Ovary (tissue), 9 donors: ENCODE results near the gene CERT1. TPM values are rescaled to one million over a fixed set of nuclear protein-coding genes. Genes with fewer than 3 reads are reported as not detected.

Source experiments
- DNase-seq, 5 donors: peaks; one replicate each; pipeline ENCODE4 v3.0.0-alpha.2; 2019 to 2020
- H3K27ac ChIP-seq, 2 donors: fragments of 200-600 bp; one replicate each; pipeline versions ENCODE4 v1.5.1 to v1.8.0; 2019 to 2022
- H3K27me3 ChIP-seq: fragments of 200-600 bp; one replicate; pipeline ENCODE4 v1.8.0; 2022
- H3K36me3 ChIP-seq: fragments of 200-600 bp; sonication (generic); one replicate; pipeline ENCODE4 v1.5.1; 2019
- H3K4me1 ChIP-seq: one replicate; pipeline ENCODE4 v1.8.1; 2013; ENCODE audit warnings: mild to moderate bottlenecking, moderate library complexity; ENCODE audit not compliant: insufficient read depth
- H3K4me3 ChIP-seq: fragments of 200-600 bp; sonication (generic); one replicate; pipeline ENCODE4 v1.5.1; 2017
- H3K9me3 ChIP-seq, 2 donors: fragments of 200-600 bp in 1 of 2; sonication (generic) in 1 of 2; one replicate each; pipeline versions ENCODE4 v1.5.1 to v1.8.1; 2013 to 2019; ENCODE audit warnings: mild to moderate bottlenecking in 1 of 2, moderate library complexity in 1 of 2
- EP300 ChIP-seq: sonication (generic); formaldehyde crosslinking; IDR thresholded peaks from one replicate; pipeline ENCODE4 v1.6.1; 2017; ENCODE audit warnings: antibody characterized with exemption
- POLR2A ChIP-seq: fragments of 450-650 bp; IDR thresholded peaks from one replicate; pipeline ENCODE4 v1.6.1; 2017; ENCODE audit warnings: antibody characterized with exemption, mild to moderate bottlenecking, moderate library complexity
- WGBS, 3 donors: extraction: QIAGEN DNeasy Blood & Tissue Kit in 1 of 3; methylation state at CpG; one replicate each; pipeline versions ENCODE4 v1.1.5 to v1.1.7; 2013 to 2017; 5-methylcytosine and 5-hydroxymethylcytosine counted together
- intact Hi-C, 4 donors: fragments of 100-400 bp; cut with DNase I; formaldehyde crosslinking; loops; one replicate each; pipeline versions ENCODE4 v1.11.0 to v1.15.1; 2022 to 2023
- polyA plus RNA-seq, 2 donors: library from polyadenylated mRNA; stranded (reverse); fragments of 200-250 nt in 1 of 2; fragments of 350-450 nt in 1 of 2; fragmentation: Illumina TruSeq in 1 of 2; extraction: RNeasy Lipid Tissue Mini Kit (QIAGEN cat#74804) in 1 of 2; gene quantifications; one replicate each; pipeline ENCODE4 v1.2.3, GENCODE V29; 2013 to 2014
- total RNA-seq, 7 donors: library from RNA; depleted of rRNA in 2 of 7; stranded (reverse); fragments of >200 nt in 2 of 7; fragmentation: NEBNext Ultra II Directional in 3 of 7; extraction: Animal tissue kit (Norgen Biotek cat#: 25700) in 3 of 7; gene quantifications; one replicate each; pipeline versions ENCODE4 v1.1.0 to v1.2.4, GENCODE V29; 2016 to 2023
- TF ChIP-seq, protein P1 (sequence below), 3 donors: fragments of 450-650 bp in 2 of 3; fragments of 200-600 bp in 1 of 3; IDR thresholded peaks; one replicate each; pipeline versions ENCODE4 v1.5.1 to v1.8.0; 2016 to 2022; ENCODE audit warnings: antibody characterized with exemption in 3 of 3, mild to moderate bottlenecking in 1 of 3
- donor health status: DM: no; HTN: no; CAD: no; lungs with moderate emphysema.
- donor health status: DM: no; HTN: no; CAD: no.
- donor health status: Bipolar disorder and iron deficiency.
- donor health status: DM: yes; HTN: yes; CAD: no.
- donor health status: DM: no; HTN: no; CAD: no.
- donor health status: DM: yes; HTN: yes; CAD: no.

CERT1 gene
- total and polyA plus RNA-seq, 9 donors: 19.1 to 41.8 (median 35.2) TPM

DNA sequence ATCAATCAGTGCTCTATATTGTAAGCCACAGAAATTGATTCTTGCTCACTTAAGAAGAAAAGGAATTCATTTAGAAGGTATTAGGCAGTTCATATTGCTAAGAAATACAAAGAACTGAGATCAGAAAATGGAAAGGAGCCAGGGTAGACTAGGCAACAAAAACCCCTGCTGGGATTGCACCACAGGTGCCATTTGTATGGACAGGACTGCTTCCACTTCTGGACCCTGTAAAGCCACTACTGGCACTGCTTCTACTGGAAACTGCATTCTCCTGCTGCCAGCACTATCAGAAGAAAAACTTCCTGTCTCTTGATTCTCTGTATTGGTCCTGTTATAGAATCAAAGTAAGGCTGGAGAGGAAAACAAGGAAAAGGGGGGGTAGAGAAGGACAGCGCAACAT, 45.9 kb downstream of the CERT1 start:
- Histone ChIP-seq H3K4me1 (peaks cover 2% of the 10 kb centered on the region), H3K9me3 (no peaks in the 10 kb centered on the region), H3K36me3 (no peaks in the 10 kb centered on the region), H3K4me3 (no peak overlapping the region), H3K27ac (no peak overlapping the region), H3K27me3 (no peaks in the 10 kb centered on the region)
- no peak for DNase-seq
- WGBS, 3 donors: 58 to 83% (median 71%) methylated on average over 1 of the region's 1 CpG
- TF ChIP-seq EP300: no peak
- intact Hi-C loops: no loop called here

DNA sequence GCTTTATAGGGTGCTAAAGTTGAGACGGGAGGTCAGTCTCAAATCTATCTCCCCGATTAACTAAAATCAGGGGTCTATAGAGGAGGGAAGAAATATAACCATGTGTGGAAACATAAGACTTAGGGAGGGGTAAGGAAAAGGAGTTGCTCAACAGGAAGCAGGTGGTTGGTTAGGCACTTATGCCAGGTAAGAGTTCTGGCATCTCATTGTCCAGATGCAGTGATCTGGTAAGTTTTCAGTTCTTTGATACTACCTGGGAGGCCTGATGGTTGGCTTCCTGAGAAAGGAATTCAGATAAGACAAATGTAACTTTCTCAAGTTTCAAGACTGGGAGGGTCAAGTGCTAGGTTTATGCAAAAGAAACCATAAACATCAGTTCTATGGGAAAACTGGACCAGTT, 47.7 kb downstream of the CERT1 start:
- 86 to 93% (median 92%) methylated on average over 2 of the region's 2 CpGs for WGBS, 3 donors
- H3K4me1 ChIP-seq: peaks cover 4% of the 10 kb centered on the region

DNA sequence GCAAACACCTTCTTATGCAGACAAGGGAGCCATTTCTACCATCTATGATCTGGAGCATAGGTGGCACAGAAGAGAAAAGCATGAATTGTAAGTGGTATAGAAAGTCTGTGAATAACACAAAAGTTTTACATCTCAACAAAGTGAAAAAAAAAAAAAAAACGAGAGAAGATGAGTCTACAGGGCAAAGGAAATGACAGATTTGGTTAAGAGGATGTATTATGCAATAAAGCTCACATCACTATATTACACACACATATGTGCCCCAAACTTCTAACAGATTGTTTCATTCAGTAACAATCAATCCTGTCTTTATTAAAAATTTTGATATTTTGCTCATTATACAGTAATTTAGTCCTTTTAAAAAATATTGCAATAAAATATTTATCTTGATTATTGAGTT, 49.8 kb downstream of the CERT1 start:
- 40 to 60% (median 52%) methylated on average over 1 of the region's 1 CpG for WGBS, 3 donors
- DNase-seq: no peak
- no peak for TF ChIP-seq POLR2A
- TF ChIP-seq, protein P1, sequence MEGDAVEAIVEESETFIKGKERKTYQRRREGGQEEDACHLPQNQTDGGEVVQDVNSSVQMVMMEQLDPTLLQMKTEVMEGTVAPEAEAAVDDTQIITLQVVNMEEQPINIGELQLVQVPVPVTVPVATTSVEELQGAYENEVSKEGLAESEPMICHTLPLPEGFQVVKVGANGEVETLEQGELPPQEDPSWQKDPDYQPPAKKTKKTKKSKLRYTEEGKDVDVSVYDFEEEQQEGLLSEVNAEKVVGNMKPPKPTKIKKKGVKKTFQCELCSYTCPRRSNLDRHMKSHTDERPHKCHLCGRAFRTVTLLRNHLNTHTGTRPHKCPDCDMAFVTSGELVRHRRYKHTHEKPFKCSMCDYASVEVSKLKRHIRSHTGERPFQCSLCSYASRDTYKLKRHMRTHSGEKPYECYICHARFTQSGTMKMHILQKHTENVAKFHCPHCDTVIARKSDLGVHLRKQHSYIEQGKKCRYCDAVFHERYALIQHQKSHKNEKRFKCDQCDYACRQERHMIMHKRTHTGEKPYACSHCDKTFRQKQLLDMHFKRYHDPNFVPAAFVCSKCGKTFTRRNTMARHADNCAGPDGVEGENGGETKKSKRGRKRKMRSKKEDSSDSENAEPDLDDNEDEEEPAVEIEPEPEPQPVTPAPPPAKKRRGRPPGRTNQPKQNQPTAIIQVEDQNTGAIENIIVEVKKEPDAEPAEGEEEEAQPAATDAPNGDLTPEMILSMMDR (IDR thresholded peaks at IDR 0.05): no peak
- TF ChIP-seq EP300: no peak
- intact Hi-C loops: no loop called here
- Histone ChIP-seq H3K4me3 (no peak overlapping the region), H3K27me3 (no peaks in the 10 kb centered on the region), H3K4me1 (peaks cover 4% of the 10 kb centered on the region), H3K27ac (no peak overlapping the region), H3K9me3 (no peaks in the 10 kb centered on the region), H3K36me3 (no peaks in the 10 kb centered on the region)

More for the DNA sequence above, 47.7 kb downstream of the CERT1 start:
- DNase-seq: no peak
- intact Hi-C loops: no loop called here
- no peaks in the 10 kb centered on the region for H3K9me3 ChIP-seq
- no peak overlapping the region for H3K4me3 ChIP-seq
- H3K27ac ChIP-seq: no peak overlapping the region
- H3K36me3 ChIP-seq: no peaks in the 10 kb centered on the region
- TF ChIP-seq POLR2A (no peak), EP300 (no peak)
- TF ChIP-seq, protein P1 (IDR thresholded peaks at IDR 0.05): no peak
- H3K27me3 ChIP-seq: no peaks in the 10 kb centered on the region

DNA sequence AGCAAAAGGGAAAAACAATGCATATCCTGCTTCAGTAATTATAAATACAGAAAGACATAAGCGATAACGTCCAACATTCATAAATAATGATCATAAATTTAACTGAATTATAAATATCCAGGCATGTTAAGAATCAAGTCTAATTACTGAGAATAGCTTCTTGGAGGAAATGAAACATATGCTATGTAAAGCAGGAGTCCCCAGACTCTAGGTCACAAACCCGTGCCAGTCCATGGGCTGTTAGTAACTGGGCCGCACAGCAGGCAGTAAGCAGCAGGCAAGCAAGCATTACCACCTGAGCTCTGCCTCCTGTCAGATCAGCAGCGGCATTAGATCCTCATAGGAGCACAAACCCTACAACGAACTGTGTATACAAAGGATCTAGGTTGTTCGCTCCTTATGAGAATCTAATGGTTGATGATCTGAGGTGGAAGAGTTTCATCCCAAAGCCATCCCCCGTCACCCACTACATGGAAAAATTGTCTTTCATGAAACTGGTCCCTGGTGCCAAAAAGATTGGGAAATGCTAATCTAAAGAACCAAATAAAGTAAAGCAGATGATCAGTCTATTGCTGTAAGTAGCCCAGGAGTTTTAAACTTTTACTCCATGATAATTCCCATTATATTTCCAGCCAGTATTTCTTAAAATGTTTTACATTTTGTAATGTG, 50.4 kb downstream of the CERT1 start:
- Histone ChIP-seq H3K27me3 (no peaks in the 10 kb centered on the region), H3K27ac (no peak overlapping the region), H3K4me1 (peaks cover 4% of the 10 kb centered on the region), H3K4me3 (no peak overlapping the region), H3K36me3 (no peaks in the 10 kb centered on the region), H3K9me3 (no peaks in the 10 kb centered on the region)
- 75 to 77% (median 75%) methylated on average over 8 of the region's 8 CpGs for WGBS, 3 donors
- TF ChIP-seq POLR2A (no peak), EP300 (no peak)
- TF ChIP-seq, protein P1 (IDR thresholded peaks at IDR 0.05): no peak
- no peak for DNase-seq
- intact Hi-C loops: no loop called here

DNA sequence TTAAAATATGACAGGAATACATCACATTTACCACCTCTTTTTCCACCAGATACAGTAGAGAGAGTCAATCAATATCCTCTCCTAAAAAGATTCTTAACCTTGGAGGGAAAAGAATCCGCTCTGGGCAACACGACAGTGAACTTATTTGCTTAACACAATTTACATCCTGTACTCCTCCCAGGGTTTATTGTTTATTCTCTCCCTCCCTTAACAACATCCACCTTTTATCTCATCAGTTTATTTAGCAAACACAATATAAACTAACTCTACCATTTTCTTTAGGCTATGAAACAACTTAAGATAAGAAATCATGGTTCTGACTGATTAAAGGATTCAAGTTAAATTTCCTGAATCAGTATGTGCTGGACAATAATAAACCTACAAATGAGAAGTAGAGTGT, 50.9 kb downstream of the CERT1 start:
- Histone ChIP-seq H3K27me3 (no peaks in the 10 kb centered on the region), H3K9me3 (no peaks in the 10 kb centered on the region), H3K36me3 (no peaks in the 10 kb centered on the region), H3K27ac (no peak overlapping the region), H3K4me1 (peaks cover 4% of the 10 kb centered on the region), H3K4me3 (no peak overlapping the region)
- 46 to 59% (median 56%) methylated on average over 2 of the region's 2 CpGs for WGBS, 3 donors
- DNase-seq: no peak
- TF ChIP-seq, protein P1 (IDR thresholded peaks at IDR 0.05): no peak
- TF ChIP-seq POLR2A (no peak), EP300 (no peak)
- intact Hi-C loops: no loop called here
